ENCODE measurements around the gene LY6G6D.

The LY6G6D gene

DNA sequence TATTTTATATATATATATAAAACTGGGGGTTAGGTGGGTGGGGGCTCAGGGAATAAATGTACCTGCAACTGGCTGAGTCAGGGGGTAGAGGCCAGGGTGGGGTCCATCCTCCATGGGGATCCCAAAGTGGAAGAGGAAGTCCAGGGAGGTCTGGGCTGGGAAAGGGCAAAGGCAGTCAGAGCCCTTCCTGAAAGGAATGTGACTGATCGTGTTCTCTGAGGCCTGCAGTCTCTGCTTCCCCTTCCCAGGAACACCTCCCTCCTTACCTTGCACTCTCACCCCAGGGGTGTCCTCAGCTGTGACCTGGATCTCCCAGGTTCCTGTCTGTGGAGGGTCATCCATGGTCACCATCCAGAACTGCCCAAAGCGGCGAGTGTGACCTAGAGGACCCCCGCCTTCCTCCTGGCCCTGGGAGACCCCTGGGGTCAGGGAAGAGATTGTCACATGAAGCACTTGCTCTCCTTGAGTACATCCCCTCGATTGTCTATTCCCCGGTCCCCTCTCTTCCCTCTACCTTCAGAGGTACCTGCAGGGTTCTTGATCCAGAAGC, 52.0 kb downstream of the LY6G6D start:
- no peak for DNase-seq
